Trophoblast cell (in vitro differentiated cells and primary cell): ENCODE results near the gene PDIA3. TPM values are rescaled to one million over a fixed set of nuclear protein-coding genes. Genes with fewer than 3 reads are reported as not detected.
"Not testable (repeated sequence)": the region's sequence is repeated elsewhere in the genome, so short reads cannot be mapped to it uniquely, and the experiment has no call there.

ENCODE experiments used
- DNase-seq, 2 donors: peaks; one replicate each; pipeline ENCODE4 v3.0.0-alpha.2; 2016
- H2AFZ ChIP-seq: 2 replicates; pipeline ENCODE4 v1.6.1; 2013; ENCODE audit warnings: low read length, moderate library complexity, mild to moderate bottlenecking; ENCODE audit not compliant: insufficient read depth, poor library complexity
- H2AK5ac ChIP-seq: 2 replicates; pipeline ENCODE4 v1.6.1; 2013; ENCODE audit warnings: mild to moderate bottlenecking, low read length
- H2BK120ac ChIP-seq: 2 replicates; pipeline ENCODE4 v1.6.1; 2013; ENCODE audit warnings: low read length, mild to moderate bottlenecking, moderate library complexity; ENCODE audit not compliant: insufficient read depth, poor library complexity
- H2BK12ac ChIP-seq: 2 replicates; pipeline ENCODE4 v1.6.1; 2013; ENCODE audit warnings: mild to moderate bottlenecking, low read length, moderate library complexity
- H2BK5ac ChIP-seq: 2 replicates; pipeline ENCODE4 v1.6.1; 2013; ENCODE audit warnings: low read length, low read depth, moderate library complexity, mild to moderate bottlenecking; ENCODE audit not compliant: poor library complexity
- H3K14ac ChIP-seq: 2 replicates; pipeline ENCODE4 v1.6.1; 2013; ENCODE audit warnings: mild to moderate bottlenecking, low read length
- H3K18ac ChIP-seq: 2 replicates; pipeline ENCODE4 v1.6.1; 2013; ENCODE audit warnings: mild to moderate bottlenecking, low read length
- H3K23ac ChIP-seq: 2 replicates; pipeline ENCODE4 v1.6.1; 2013; ENCODE audit warnings: low read length
- H3K27ac ChIP-seq: 2 replicates; pipeline ENCODE4 v1.5.1; 2013; ENCODE audit warnings: low read depth, mild to moderate bottlenecking, inconsistent platforms, low read length, moderate library complexity
- H3K27me3 ChIP-seq: 2 replicates; pipeline ENCODE4 v1.6.1; 2013; ENCODE audit warnings: inconsistent platforms, mild to moderate bottlenecking, low read length, moderate library complexity; ENCODE audit not compliant: insufficient read depth
- H3K36me3 ChIP-seq, 2 experiments: 1 replicate in 1 of 2; 2 replicates in 1 of 2; pipeline ENCODE4 v1.6.1; 2013; ENCODE audit warnings: low read length in 2 of 2, mild to moderate bottlenecking in 2 of 2, moderate library complexity in 1 of 2; ENCODE audit not compliant: insufficient read depth in 2 of 2, control insufficient read depth in 1 of 2
- H3K4ac ChIP-seq: 2 replicates; pipeline ENCODE4 v1.6.1; 2013; ENCODE audit warnings: low read depth, mild to moderate bottlenecking, low read length, moderate library complexity
- H3K4me1 ChIP-seq, 2 experiments: 1 replicate in 1 of 2; 2 replicates in 1 of 2; pipeline ENCODE4 v1.6.1; 2013; ENCODE audit warnings: low read length in 2 of 2, mild to moderate bottlenecking in 2 of 2, moderate library complexity in 1 of 2; ENCODE audit not compliant: insufficient read depth in 2 of 2, control insufficient read depth in 1 of 2
- H3K4me2 ChIP-seq: 2 replicates; pipeline ENCODE4 v1.6.1; 2013; ENCODE audit warnings: inconsistent platforms, mild to moderate bottlenecking, low read length, moderate library complexity
- H3K4me3 ChIP-seq: 2 replicates; pipeline ENCODE4 v1.5.1; 2013; ENCODE audit warnings: mild to moderate bottlenecking, low read depth, low read length, inconsistent platforms
- H3K79me1 ChIP-seq: one replicate; pipeline ENCODE4 v1.6.1; 2013; ENCODE audit warnings: low read length
- H3K79me2 ChIP-seq: 2 replicates; pipeline ENCODE4 v1.6.1; 2013; ENCODE audit warnings: low read length, mild to moderate bottlenecking; ENCODE audit not compliant: control insufficient read depth, insufficient read depth, poor library complexity
- H3K9ac ChIP-seq: 2 replicates; pipeline ENCODE4 v1.6.1; 2013; ENCODE audit warnings: mild to moderate bottlenecking, low read length
- H3K9me3 ChIP-seq: 2 replicates; pipeline ENCODE4 v1.6.1; 2013; ENCODE audit warnings: low read depth, mild to moderate bottlenecking, control low read depth, inconsistent platforms, low read length; ENCODE audit not compliant: insufficient read depth
- H4K12ac ChIP-seq: 2 replicates; pipeline ENCODE4 v1.6.1; 2013; ENCODE audit warnings: low read depth, mild to moderate bottlenecking, low read length, moderate library complexity
- H4K8ac ChIP-seq: 2 replicates; pipeline ENCODE4 v1.6.1; 2013; ENCODE audit warnings: low read depth, mild to moderate bottlenecking, low read length, moderate library complexity
- H4K91ac ChIP-seq: one replicate; pipeline ENCODE4 v1.6.1; 2013; ENCODE audit warnings: low read depth, mild to moderate bottlenecking, low read length, moderate library complexity
- WGBS: extraction: QIAGEN DNeasy Blood & Tissue Kit; methylation state at CpG from one replicate; pipeline ENCODE4 v1.1.7; 2013; ENCODE audit warnings: missing lambda C conversion rate; ENCODE audit not compliant: insufficient read length, insufficient coverage; ENCODE audit errors: extremely low coverage; 5-methylcytosine and 5-hydroxymethylcytosine counted together
- polyA plus RNA-seq: library from polyadenylated mRNA; stranded (reverse); fragments of 200-250 nt; gene quantifications from 2 replicates; pipeline ENCODE4 v1.2.3, GENCODE V29; 2013

PDIA3 gene
- polyA plus RNA-seq, result 1,066 and 1,100 TPM in 2 replicates

GRCh38 chr15:43746245-43746902 lies at the start of gene PDIA3:
Gene PDIA3 (plus strand): TSS chr15:43746438. CDS start chr15:43746540, 102 bp downstream.
- Histone ChIP-seq H2BK12ac (peak within 1 kb of the TSS; percentile 64), H2BK120ac (peak within 1 kb of the TSS; percentile 96), H3K14ac (peak within 1 kb of the TSS; percentile 95), H3K27ac (peak within 1 kb of the TSS; percentile 71), H2AK5ac (peak within 1 kb of the TSS; percentile 77), H3K79me1 (peaks cover 13% of the 10 kb centered on the region), H2AFZ (peak within 1 kb of the TSS; percentile 95), H3K9ac (peak within 1 kb of the TSS; percentile 89), H2BK5ac (peak within 1 kb of the TSS; percentile 88), H4K8ac (peak within 1 kb of the TSS; percentile 99), H3K4me3 (peak within 1 kb of the TSS; percentile 92), H3K18ac (peak within 1 kb of the TSS; percentile 100), H3K79me2 (peaks cover 17% of the 10 kb centered on the region), H3K4me2 (peak within 1 kb of the TSS; percentile 78), H4K91ac (peak within 1 kb of the TSS; percentile 96), H3K4ac (peak within 1 kb of the TSS; percentile 92), H4K12ac (peak within 1 kb of the TSS; percentile 96)
- WGBS, result no CpG with 5 or more reads among the region's 84 CpGs
- not testable (repeated sequence) for H3K27me3 ChIP-seq, H3K9me3 ChIP-seq, H3K36me3 ChIP-seq, H3K23ac ChIP-seq, H3K4me1 ChIP-seq
- DNase-seq, result peak; percentile 93

- H3K27me3 ChIP-seq, result no peaks in the 10 kb centered on the region
- no peak overlapping the region for H3K4me2 ChIP-seq
- H3K79me2 ChIP-seq, result no peaks in the 10 kb centered on the region
Observed at GRCh38 chr15:43702174-43702573, 44.1 kb upstream of the PDIA3 start.

GRCh38 chr15:43702701-43703424 lies 43.4 kb upstream of the PDIA3 start:
- no peaks in the 10 kb centered on the region for H3K36me3 ChIP-seq
- no peaks in the 10 kb centered on the region for H3K79me1 ChIP-seq
- no peak overlapping the region for H2BK12ac ChIP-seq
- H3K18ac ChIP-seq, result no peak overlapping the region
- no peak overlapping the region for H2BK5ac ChIP-seq
- no peak overlapping the region for H4K91ac ChIP-seq
- H3K27ac ChIP-seq, result no peak overlapping the region
- H4K12ac ChIP-seq, result no peak overlapping the region
- no peak overlapping the region for H3K4me2 ChIP-seq
- no peaks in the 10 kb centered on the region for H3K27me3 ChIP-seq
- no peak overlapping the region for H2BK120ac ChIP-seq
- no peaks in the 10 kb centered on the region for H3K4me1 ChIP-seq
- H3K79me2 ChIP-seq, result no peaks in the 10 kb centered on the region
- no peak overlapping the region for H2AK5ac ChIP-seq
- no peak overlapping the region for H3K9ac ChIP-seq
- no peak overlapping the region for H3K14ac ChIP-seq
- no peak overlapping the region for H4K8ac ChIP-seq
- DNase-seq, result no peak
- no peak overlapping the region for H3K4ac ChIP-seq
- H3K23ac ChIP-seq, result no peak overlapping the region
- WGBS, result no CpG with 5 or more reads among the region's 8 CpGs
- H2AFZ ChIP-seq, result no peak overlapping the region
- no peaks in the 10 kb centered on the region for H3K9me3 ChIP-seq
- H3K4me3 ChIP-seq, result no peak overlapping the region

More at GRCh38 chr15:43702174-43702573, 44.1 kb upstream of the PDIA3 start:
- Histone ChIP-seq H3K4me1 (no peaks in the 10 kb centered on the region), H2AK5ac (no peak overlapping the region), H2BK5ac (no peak overlapping the region), H3K27ac (no peak overlapping the region), H2AFZ (no peak overlapping the region), H3K36me3 (no peaks in the 10 kb centered on the region), H3K9me3 (no peaks in the 10 kb centered on the region), H2BK120ac (no peak overlapping the region), H3K4ac (no peak overlapping the region), H3K18ac (no peak overlapping the region), H3K9ac (no peak overlapping the region), H3K79me1 (no peaks in the 10 kb centered on the region), H3K23ac (no peak overlapping the region), H2BK12ac (no peak overlapping the region), H4K8ac (no peak overlapping the region), H3K4me3 (no peak overlapping the region), H4K91ac (no peak overlapping the region), H4K12ac (no peak overlapping the region), H3K14ac (no peak overlapping the region)
- no peak for DNase-seq
- WGBS, result no CpG with 5 or more reads among the region's 7 CpGs

- not testable (repeated sequence) for H4K12ac ChIP-seq, DNase-seq, H3K18ac ChIP-seq, H3K4me1 ChIP-seq, H3K27me3 ChIP-seq, H3K9me3 ChIP-seq, H3K27ac ChIP-seq, H4K91ac ChIP-seq, H3K79me2 ChIP-seq, H2BK12ac ChIP-seq, H3K36me3 ChIP-seq, H2AFZ ChIP-seq, H3K4ac ChIP-seq, H3K79me1 ChIP-seq, H3K9ac ChIP-seq, H2AK5ac ChIP-seq, H2BK120ac ChIP-seq, H3K4me2 ChIP-seq, H3K23ac ChIP-seq, H4K8ac ChIP-seq, H3K14ac ChIP-seq, H3K4me3 ChIP-seq, H2BK5ac ChIP-seq
- WGBS, result no CpG with 5 or more reads among the region's 12 CpGs
Observed at GRCh38 chr15:43710431-43711131, 35.7 kb upstream of the PDIA3 start.
